GM12892 (cell line): ENCODE results near the gene TXLNA.

Experiments used
- POLR2A ChIP-seq: IDR thresholded peaks from 2 replicates; pipeline ENCODE4 v1.6.1; 2011; ENCODE audit warnings: low read depth, low read length, control low read depth
- POLR2AphosphoS5 ChIP-seq: IDR thresholded peaks from 2 replicates; pipeline ENCODE4 v1.6.1; 2011; ENCODE audit warnings: low read depth, low read length, control low read depth
- TAF1 ChIP-seq: IDR thresholded peaks from 2 replicates; pipeline ENCODE4 v1.6.1; 2011; ENCODE audit warnings: low read depth, mild to moderate bottlenecking, control low read depth, low read length, borderline replicate concordance

- TF ChIP-seq POLR2A, result peak; percentile 46
- TF ChIP-seq POLR2AphosphoS5, result peak; percentile 61; the same call in 1 of the 2 replicates
- no peak for TF ChIP-seq TAF1
Measured at GRCh38 chr1:32231843-32232432, 52.5 kb downstream of the TXLNA start.
